ENCODE results near the gene CETN1. TPM values are rescaled to one million over a fixed set of nuclear protein-coding genes. Genes with fewer than 3 reads are reported as not detected.

The CETN1 gene
- total RNA-seq, 1 experiment from 2014 or later: not detected

- H3K9me3 ChIP-seq (ENCODE audit: low read depth, low read length, poor library complexity, severe bottlenecking): no peaks in the 10 kb centered on the region
- TF ChIP-seq CTCF (conservative IDR thresholded peaks at IDR 0.05; ENCODE audit: low read depth, low read length) (no peak), EZH2 (IDR thresholded peaks at IDR 0.05; ENCODE audit: borderline replicate concordance, low read depth, low read length, poor library complexity, severe bottlenecking) (no peak)
- no peak for DNase-seq (ENCODE audit: low spot score)
- H3K4me1 ChIP-seq (ENCODE audit: insufficient read depth, low read length, poor library complexity, severe bottlenecking): no peaks in the 10 kb centered on the region
- no peaks in the 10 kb centered on the region for H3K27me3 ChIP-seq (replicated peaks; ENCODE audit: insufficient read depth, low read depth, low read length, poor library complexity)
- ChIA-PET POLR2A (ENCODE audit: low non-redundant PET) (no interaction called here), CTCF (no interaction called here)
- BruUV-seq (replicated peaks): no TSS peak
- H3K4me3 ChIP-seq (ENCODE audit: low read depth, low read length, poor library complexity, severe bottlenecking): no peak overlapping the region
- no peaks in the 10 kb centered on the region for H3K36me3 ChIP-seq (ENCODE audit: insufficient read depth, low read length, poor library complexity, severe bottlenecking)
- no peak overlapping the region for H3K27ac ChIP-seq (ENCODE audit: low read depth, low read length, poor library complexity, severe bottlenecking)
- intact Hi-C loops (cut with micrococcal nuclease; ENCODE audit: unreplicated experiment): no loop called here
These were observed 14.6 kb upstream of the CETN1 start for GRCh38 chr18:565562-566061.

- Histone ChIP-seq H3K36me3 (ENCODE audit: insufficient read depth, low read length, poor library complexity, severe bottlenecking) (no peaks in the 10 kb centered on the region), H3K27ac (ENCODE audit: low read depth, low read length, poor library complexity, severe bottlenecking) (no peak overlapping the region), H3K9me3 (ENCODE audit: low read depth, low read length, poor library complexity, severe bottlenecking) (no peaks in the 10 kb centered on the region), H3K4me1 (ENCODE audit: insufficient read depth, low read length, poor library complexity, severe bottlenecking) (no peaks in the 10 kb centered on the region), H3K4me3 (ENCODE audit: low read depth, low read length, poor library complexity, severe bottlenecking) (no peak overlapping the region), H3K27me3 (replicated peaks; ENCODE audit: insufficient read depth, low read depth, low read length, poor library complexity) (no peaks in the 10 kb centered on the region)
- BruUV-seq (replicated peaks): no TSS peak
- ChIA-PET POLR2A (ENCODE audit: low non-redundant PET) (no interaction called here), CTCF (no interaction called here)
- no peak for TF ChIP-seq EZH2 (IDR thresholded peaks at IDR 0.05; ENCODE audit: borderline replicate concordance, low read depth, low read length, poor library complexity, severe bottlenecking)
- no peak for TF ChIP-seq CTCF (conservative IDR thresholded peaks at IDR 0.05; ENCODE audit: low read depth, low read length)
- intact Hi-C loops (cut with micrococcal nuclease; ENCODE audit: unreplicated experiment): no loop called here
- no peak for DNase-seq (ENCODE audit: low spot score)
These were observed 13.1 kb upstream of the CETN1 start for GRCh38 chr18:567122-567521.

GRCh38 chr18:568731-569130 is 11.4 kb upstream of the CETN1 start:
- Histone ChIP-seq H3K27ac (ENCODE audit: low read depth, low read length, poor library complexity, severe bottlenecking) (no peak overlapping the region), H3K36me3 (ENCODE audit: insufficient read depth, low read length, poor library complexity, severe bottlenecking) (no peaks in the 10 kb centered on the region), H3K9me3 (ENCODE audit: low read depth, low read length, poor library complexity, severe bottlenecking) (no peaks in the 10 kb centered on the region), H3K4me1 (ENCODE audit: insufficient read depth, low read length, poor library complexity, severe bottlenecking) (no peaks in the 10 kb centered on the region), H3K27me3 (replicated peaks; ENCODE audit: insufficient read depth, low read depth, low read length, poor library complexity) (no peaks in the 10 kb centered on the region), H3K4me3 (ENCODE audit: low read depth, low read length, poor library complexity, severe bottlenecking) (no peak overlapping the region)
- DNase-seq (ENCODE audit: low spot score): no peak
- intact Hi-C loops (cut with micrococcal nuclease; ENCODE audit: unreplicated experiment): no loop called here
- no TSS peak for BruUV-seq (replicated peaks)
- ChIA-PET CTCF (no interaction called here), POLR2A (ENCODE audit: low non-redundant PET) (no interaction called here)
- no peak for TF ChIP-seq CTCF (conservative IDR thresholded peaks at IDR 0.05; ENCODE audit: low read depth, low read length)
- TF ChIP-seq EZH2 (IDR thresholded peaks at IDR 0.05; ENCODE audit: borderline replicate concordance, low read depth, low read length, poor library complexity, severe bottlenecking): no peak

Measured in A673 (cell line).